ENCODE data around the gene SEC14L2.

SEC14L2 gene

DNA sequence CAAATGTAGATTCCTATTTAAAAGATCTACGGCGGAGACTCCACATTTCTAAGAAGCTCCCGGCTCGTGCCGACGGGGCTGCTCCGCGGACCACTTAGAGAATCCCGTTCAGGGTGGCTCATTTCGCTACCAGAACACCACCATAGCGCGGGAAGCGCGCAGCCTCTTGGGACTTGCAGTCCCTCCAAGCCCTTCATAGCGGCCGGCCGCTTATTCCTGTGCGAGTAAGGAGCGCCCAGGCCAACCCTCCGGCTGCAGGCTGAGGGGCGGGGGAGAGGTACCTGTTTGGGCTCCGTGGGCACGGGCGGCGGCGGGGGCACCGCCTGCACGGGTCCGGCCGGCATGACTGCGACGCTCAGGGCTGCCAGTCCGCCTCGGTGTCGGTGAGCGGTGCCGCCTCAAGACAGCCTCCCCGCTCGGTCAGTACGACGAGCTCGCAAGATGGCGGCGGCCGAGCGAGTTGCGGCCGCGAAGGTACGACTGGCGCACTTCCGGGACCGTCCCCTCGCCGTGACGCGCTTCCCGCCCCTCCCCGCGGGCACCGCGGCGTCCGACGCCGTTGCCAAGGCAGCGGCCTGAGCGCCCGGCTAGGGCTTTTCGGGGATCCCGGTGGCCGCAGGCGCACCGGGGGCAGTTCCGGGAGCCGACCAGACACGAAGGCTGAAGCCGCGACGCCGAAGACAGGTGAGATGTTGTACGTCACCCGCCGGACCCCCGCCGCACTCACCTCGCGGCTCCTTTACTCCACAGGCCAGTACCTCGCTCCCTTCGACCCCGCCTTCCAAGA is 40.2 kb upstream of the SEC14L2 start, which contains the start of the genes CCDC157 and SF3A1 (continued):
- TF ChIP-seq, protein P1, sequence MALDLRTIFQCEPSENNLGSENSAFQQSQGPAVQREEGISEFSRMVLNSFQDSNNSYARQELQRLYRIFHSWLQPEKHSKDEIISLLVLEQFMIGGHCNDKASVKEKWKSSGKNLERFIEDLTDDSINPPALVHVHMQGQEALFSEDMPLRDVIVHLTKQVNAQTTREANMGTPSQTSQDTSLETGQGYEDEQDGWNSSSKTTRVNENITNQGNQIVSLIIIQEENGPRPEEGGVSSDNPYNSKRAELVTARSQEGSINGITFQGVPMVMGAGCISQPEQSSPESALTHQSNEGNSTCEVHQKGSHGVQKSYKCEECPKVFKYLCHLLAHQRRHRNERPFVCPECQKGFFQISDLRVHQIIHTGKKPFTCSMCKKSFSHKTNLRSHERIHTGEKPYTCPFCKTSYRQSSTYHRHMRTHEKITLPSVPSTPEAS (tag by site-specific recombination; IDR thresholded peaks at IDR 0.05), result no peak
- TF ChIP-seq ZNF223 (tag by site-specific recombination; IDR thresholded peaks at IDR 0.05), result no peak
- TF ChIP-seq ZNF214 (tag by site-specific recombination; IDR thresholded peaks at IDR 0.05; ENCODE audit: borderline replicate concordance), result no peak
- TF ChIP-seq, protein P2, sequence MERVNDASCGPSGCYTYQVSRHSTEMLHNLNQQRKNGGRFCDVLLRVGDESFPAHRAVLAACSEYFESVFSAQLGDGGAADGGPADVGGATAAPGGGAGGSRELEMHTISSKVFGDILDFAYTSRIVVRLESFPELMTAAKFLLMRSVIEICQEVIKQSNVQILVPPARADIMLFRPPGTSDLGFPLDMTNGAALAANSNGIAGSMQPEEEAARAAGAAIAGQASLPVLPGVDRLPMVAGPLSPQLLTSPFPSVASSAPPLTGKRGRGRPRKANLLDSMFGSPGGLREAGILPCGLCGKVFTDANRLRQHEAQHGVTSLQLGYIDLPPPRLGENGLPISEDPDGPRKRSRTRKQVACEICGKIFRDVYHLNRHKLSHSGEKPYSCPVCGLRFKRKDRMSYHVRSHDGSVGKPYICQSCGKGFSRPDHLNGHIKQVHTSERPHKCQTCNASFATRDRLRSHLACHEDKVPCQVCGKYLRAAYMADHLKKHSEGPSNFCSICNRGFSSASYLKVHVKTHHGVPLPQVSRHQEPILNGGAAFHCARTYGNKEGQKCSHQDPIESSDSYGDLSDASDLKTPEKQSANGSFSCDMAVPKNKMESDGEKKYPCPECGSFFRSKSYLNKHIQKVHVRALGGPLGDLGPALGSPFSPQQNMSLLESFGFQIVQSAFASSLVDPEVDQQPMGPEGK (tag by site-specific recombination; IDR thresholded peaks at IDR 0.05), result peak; percentile 58; the same call in 1 of the 2 replicates
- no peak for TF ChIP-seq ZNF776 (tag by site-specific recombination; IDR thresholded peaks at IDR 0.05; ENCODE audit: borderline replicate concordance)
- peak; percentile 59; the same call in 1 of the 2 replicates for TF ChIP-seq GLI4 (tag by site-specific recombination; IDR thresholded peaks at IDR 0.05)
- peak; percentile 70 for TF ChIP-seq HIC1 (tag by site-specific recombination; IDR thresholded peaks at IDR 0.05)
- TF ChIP-seq ZNF521 (tag by site-specific recombination; IDR thresholded peaks at IDR 0.05), result no peak
- no peak for TF ChIP-seq ZNF707 (tag by site-specific recombination; IDR thresholded peaks at IDR 0.05)
- no peak for TF ChIP-seq ZNF132 (tag by site-specific recombination; IDR thresholded peaks at IDR 0.05; ENCODE audit: borderline replicate concordance)
- peak; percentile 56; the same call in 1 of the 2 replicates for TF ChIP-seq ZSCAN30 (tag by site-specific recombination; IDR thresholded peaks at IDR 0.05)
- no peak for TF ChIP-seq ZNF621 (tag by site-specific recombination; IDR thresholded peaks at IDR 0.05)
- no peak for TF ChIP-seq ZNF530 (tag by site-specific recombination; IDR thresholded peaks at IDR 0.05; ENCODE audit: low read depth)
- TF ChIP-seq ZNF558 (tag by site-specific recombination; IDR thresholded peaks at IDR 0.05), result no peak
- no peak for TF ChIP-seq GLI2 (tag by site-specific recombination; IDR thresholded peaks at IDR 0.05; ENCODE audit: borderline replicate concordance, low read depth)
- no peak for TF ChIP-seq ZNF274 (IDR thresholded peaks at IDR 0.05; ENCODE audit: low read length)
- TF ChIP-seq ZNF274 (tag by site-specific recombination; IDR thresholded peaks at IDR 0.05; ENCODE audit: borderline replicate concordance), result no peak
- peak; percentile 94 for TF ChIP-seq ZNF580 (tag by site-specific recombination; IDR thresholded peaks at IDR 0.05)
- no peak for TF ChIP-seq ZNF433 (tag by site-specific recombination; IDR thresholded peaks at IDR 0.05; ENCODE audit: low read depth)
- TF ChIP-seq, protein P3, sequence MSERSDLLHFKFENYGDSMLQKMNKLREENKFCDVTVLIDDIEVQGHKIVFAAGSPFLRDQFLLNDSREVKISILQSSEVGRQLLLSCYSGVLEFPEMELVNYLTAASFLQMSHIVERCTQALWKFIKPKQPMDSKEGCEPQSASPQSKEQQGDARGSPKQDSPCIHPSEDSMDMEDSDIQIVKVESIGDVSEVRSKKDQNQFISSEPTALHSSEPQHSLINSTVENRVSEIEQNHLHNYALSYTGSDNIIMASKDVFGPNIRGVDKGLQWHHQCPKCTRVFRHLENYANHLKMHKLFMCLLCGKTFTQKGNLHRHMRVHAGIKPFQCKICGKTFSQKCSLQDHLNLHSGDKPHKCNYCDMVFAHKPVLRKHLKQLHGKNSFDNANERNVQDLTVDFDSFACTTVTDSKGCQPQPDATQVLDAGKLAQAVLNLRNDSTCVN (tag by site-specific recombination; optimal IDR thresholded peaks at IDR 0.05), result peak; percentile 80
- TF ChIP-seq, protein P4, sequence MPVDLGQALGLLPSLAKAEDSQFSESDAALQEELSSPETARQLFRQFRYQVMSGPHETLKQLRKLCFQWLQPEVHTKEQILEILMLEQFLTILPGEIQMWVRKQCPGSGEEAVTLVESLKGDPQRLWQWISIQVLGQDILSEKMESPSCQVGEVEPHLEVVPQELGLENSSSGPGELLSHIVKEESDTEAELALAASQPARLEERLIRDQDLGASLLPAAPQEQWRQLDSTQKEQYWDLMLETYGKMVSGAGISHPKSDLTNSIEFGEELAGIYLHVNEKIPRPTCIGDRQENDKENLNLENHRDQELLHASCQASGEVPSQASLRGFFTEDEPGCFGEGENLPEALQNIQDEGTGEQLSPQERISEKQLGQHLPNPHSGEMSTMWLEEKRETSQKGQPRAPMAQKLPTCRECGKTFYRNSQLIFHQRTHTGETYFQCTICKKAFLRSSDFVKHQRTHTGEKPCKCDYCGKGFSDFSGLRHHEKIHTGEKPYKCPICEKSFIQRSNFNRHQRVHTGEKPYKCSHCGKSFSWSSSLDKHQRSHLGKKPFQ (tag by site-specific recombination; IDR thresholded peaks at IDR 0.05), result no peak
- TF ChIP-seq ZBTB10 (tag by site-specific recombination; IDR thresholded peaks at IDR 0.05), result no peak
- TF ChIP-seq KLF8 (tag by site-specific recombination; IDR thresholded peaks at IDR 0.05), result peak; percentile 83; the same call in 1 of the 2 replicates
- TF ChIP-seq ZNF510 (tag by site-specific recombination; IDR thresholded peaks at IDR 0.05; ENCODE audit: insufficient replicate concordance), result no peak
- no peak for TF ChIP-seq SALL2 (tag by site-specific recombination; IDR thresholded peaks at IDR 0.05; ENCODE audit: borderline replicate concordance)
- TF ChIP-seq ZSCAN16 (tag by site-specific recombination; IDR thresholded peaks at IDR 0.05), result 0 out of 2 replicates have a peak, but pooled peaks have one; percentile 28
- TF ChIP-seq ZNF48 (tag by site-specific recombination; IDR thresholded peaks at IDR 0.05), result no peak
- TF ChIP-seq OVOL3 (tag by site-specific recombination; IDR thresholded peaks at IDR 0.05), result peak; percentile 74

Measured in HEK293 (cell line).